HPDE6-E6E7 (cell line): ENCODE data around the gene GNE.
"Not testable (repeated sequence)": the region's sequence is repeated elsewhere in the genome, so short reads cannot be mapped to it uniquely, and the experiment has no call there.

Experiments
- DNase-seq: peaks from one replicate; pipeline ENCODE4 v3.0.0; 2011; ENCODE audit warnings: missing footprints; ENCODE audit errors: extremely low spot score

The GNE gene

GRCh38 chr9:36208521-36209253 lies 49.6 kb downstream of the GNE start:
- DNase-seq = no peak

GRCh38 chr9:36207546-36208012 lies 50.7 kb downstream of the GNE start:
- no peak for DNase-seq

GRCh38 chr9:36207016-36207415 lies 51.2 kb downstream of the GNE start:
- DNase-seq = no peak

- DNase-seq = no peak
These were observed 53.2 kb downstream of the GNE start for GRCh38 chr9:36204906-36205547.

GRCh38 chr9:36194326-36195000 lies 63.8 kb downstream of the GNE start:
- no peak for DNase-seq

GRCh38 chr9:36193023-36193422 lies 65.2 kb downstream of the GNE start:
- no peak for DNase-seq

- no peak for DNase-seq
These were observed 66.1 kb downstream of the GNE start for GRCh38 chr9:36192196-36192595.

GRCh38 chr9:36191686-36192085 lies 66.6 kb downstream of the GNE start:
- no peak for DNase-seq

GRCh38 chr9:36191290-36191645 lies 67.0 kb downstream of the GNE start:
- no peak for DNase-seq

- DNase-seq = peak; percentile 99
These were observed 67.6 kb downstream of the GNE start, which contains the start of gene CLTA for GRCh38 chr9:36190388-36191289. Gene CLTA (plus strand): TSS chr9:36190921. CDS start chr9:36191057, 136 bp downstream.

GRCh38 chr9:36189976-36190375 lies 68.3 kb downstream of the GNE start:
- no peak for DNase-seq

- DNase-seq = no peak
These were observed 70.0 kb downstream of the GNE start for GRCh38 chr9:36188212-36188611.

- no peak for DNase-seq
These were observed 70.8 kb downstream of the GNE start for GRCh38 chr9:36187414-36187813.

- not testable (repeated sequence) for DNase-seq
These were observed 78.0 kb downstream of the GNE start for GRCh38 chr9:36180243-36180642.

GRCh38 chr9:36177571-36177970 lies 80.7 kb downstream of the GNE start:
- DNase-seq = no peak

GRCh38 chr9:36176496-36176895 lies 81.8 kb downstream of the GNE start:
- DNase-seq = not testable (repeated sequence)

GRCh38 chr9:36175209-36175608 lies 83.0 kb downstream of the GNE start:
- not testable (repeated sequence) for DNase-seq

GRCh38 chr9:36174731-36175130 lies 83.5 kb downstream of the GNE start:
- DNase-seq = no peak

- DNase-seq = no peak
These were observed 84.0 kb downstream of the GNE start for GRCh38 chr9:36174271-36174670.

GRCh38 chr9:36173861-36174260 lies 84.4 kb downstream of the GNE start:
- no peak for DNase-seq

GRCh38 chr9:36170531-36170930 lies 87.7 kb downstream of the GNE start:
- DNase-seq = no peak

GRCh38 chr9:36169708-36170107 lies 88.5 kb downstream of the GNE start:
- no peak for DNase-seq
